SK-N-SH treated with all-trans-retinoic acid at 6 μM for 48 hours (cell line): Measurements from ENCODE around the gene GJD2.

ENCODE experiments used
- ARNTL ChIP-seq: fragments of 450-650 bp; formaldehyde crosslinking; IDR thresholded peaks from 2 replicates; pipeline ENCODE4 v1.5.0; 2020; ENCODE audit warnings: low read depth, mild to moderate bottlenecking, moderate library complexity, borderline replicate concordance
- OSR1 ChIP-seq: fragments of 250-450 bp; sonication (Bioruptor Pico); IDR thresholded peaks from 2 replicates; pipeline ENCODE4 v1.8.0; 2022; ENCODE audit warnings: moderate library complexity, mild to moderate bottlenecking, inconsistent platforms
- PATZ1 ChIP-seq: fragments of 250-450 bp; sonication (Bioruptor Pico); IDR thresholded peaks from 2 replicates; pipeline ENCODE4 v1.8.0; 2020; ENCODE audit warnings: mild to moderate bottlenecking, moderate library complexity, borderline replicate concordance
- RARB ChIP-seq: fragments of 250-450 bp; sonication (Bioruptor Pico); IDR thresholded peaks from 2 replicates; pipeline ENCODE4 v1.8.0; 2021; ENCODE audit warnings: mild to moderate bottlenecking, moderate library complexity
- SNAI2 ChIP-seq: fragments of 250-450 bp; sonication (Bioruptor Pico); IDR thresholded peaks from 2 replicates; pipeline ENCODE4 v1.5.0; 2020; ENCODE audit warnings: mild to moderate bottlenecking, moderate library complexity
- TSHZ2 ChIP-seq: fragments of 250-450 bp; sonication (Bioruptor Pico); IDR thresholded peaks from 2 replicates; pipeline ENCODE4 v1.5.0; 2020; ENCODE audit warnings: mild to moderate bottlenecking, moderate library complexity
- ZNF70 ChIP-seq: fragments of 450-650 bp; formaldehyde crosslinking; IDR thresholded peaks from 2 replicates; pipeline ENCODE4 v1.5.0; 2020; ENCODE audit warnings: mild to moderate bottlenecking, moderate library complexity
- ZNF8 ChIP-seq: fragments of 450-650 bp; formaldehyde crosslinking; IDR thresholded peaks from 2 replicates; pipeline ENCODE4 v1.5.0; 2020; ENCODE audit warnings: mild to moderate bottlenecking, moderate library complexity

GRCh38 chr15:34773917-34774316 lies 19.1 kb upstream of the GJD2 start:
- no peak for TF ChIP-seq TSHZ2
- no peak for TF ChIP-seq RARB (CRISPR knock-in tag)
- TF ChIP-seq OSR1 = no peak
- no peak for TF ChIP-seq ZNF70 (CRISPR knock-in tag)
- TF ChIP-seq ZNF8 (CRISPR knock-in tag) = no peak
- TF ChIP-seq ARNTL (CRISPR knock-in tag) = no peak
- TF ChIP-seq PATZ1 = no peak
- no peak for TF ChIP-seq SNAI2 (CRISPR knock-in tag)
